Astrocyte (in vitro differentiated cells and primary cell): ENCODE results near the gene TBC1D5. TPM values are rescaled to one million over a fixed set of nuclear protein-coding genes. Genes with fewer than 3 reads are reported as not detected.

Experiments
- DNase-seq: peaks from one replicate; pipeline ENCODE4 v3.0.0-alpha.2; 2010; ENCODE audit warnings: low read depth
- FAIRE-seq: peaks from 2 replicates; lab custom pipeline; 2011; peaks lifted over from hg19 to GRCh38; lab: Jason Lieb, UNC
- H2AFZ ChIP-seq: 2 replicates; pipeline ENCODE4 v1.6.0; 2012; ENCODE audit warnings: low read depth, low read length, inconsistent platforms
- H3K27ac ChIP-seq: 2 replicates; pipeline ENCODE4 v1.5.1; 2011; ENCODE audit warnings: low read depth, low read length, inconsistent platforms
- H3K27me3 ChIP-seq: 2 replicates; pipeline ENCODE4 v1.6.0; 2011; ENCODE audit warnings: low read length, inconsistent platforms; ENCODE audit not compliant: insufficient read depth
- H3K36me3 ChIP-seq: 2 replicates; pipeline ENCODE4 v1.5.1; 2011; ENCODE audit warnings: low read length, inconsistent platforms; ENCODE audit not compliant: insufficient read depth
- H3K4me1 ChIP-seq: 2 replicates; pipeline ENCODE4 v1.5.1; 2011; ENCODE audit warnings: low read length, inconsistent platforms; ENCODE audit not compliant: insufficient read depth
- H3K4me2 ChIP-seq: 2 replicates; pipeline ENCODE4 v1.6.0; 2012; ENCODE audit warnings: low read length, inconsistent platforms
- H3K4me3 ChIP-seq: 2 replicates; pipeline ENCODE4 v1.5.1; 2011; ENCODE audit warnings: low read depth, mild to moderate bottlenecking, low read length, inconsistent platforms; ENCODE audit not compliant: insufficient read depth
- H3K79me2 ChIP-seq: 2 replicates; pipeline ENCODE4 v1.6.0; 2012; ENCODE audit warnings: mild to moderate bottlenecking, low read length, inconsistent platforms; ENCODE audit not compliant: insufficient read depth
- H3K9ac ChIP-seq: 2 replicates; pipeline ENCODE4 v1.6.0; 2012; ENCODE audit warnings: mild to moderate bottlenecking, low read length, inconsistent platforms
- H3K9me3 ChIP-seq: 2 replicates; pipeline ENCODE4 v1.5.1; 2012; ENCODE audit warnings: low read depth, mild to moderate bottlenecking, low read length, inconsistent platforms; ENCODE audit not compliant: insufficient read depth
- H4K20me1 ChIP-seq: 2 replicates; pipeline ENCODE4 v1.6.0; 2012; ENCODE audit warnings: low read length, inconsistent platforms; ENCODE audit not compliant: insufficient read depth
- H3K27ac Mint-ChIP-seq: one replicate; pipeline ENCODE4 v1.8.0; 2021; ENCODE audit warnings: mild to moderate bottlenecking, mixed read lengths; ENCODE audit not compliant: unreplicated experiment
- H3K27me3 Mint-ChIP-seq: one replicate; pipeline ENCODE4 v1.8.0; 2021; ENCODE audit warnings: low read depth, mixed read lengths; ENCODE audit not compliant: unreplicated experiment
- H3K36me3 Mint-ChIP-seq: one replicate; pipeline ENCODE4 v1.8.0; 2021; ENCODE audit warnings: low read depth, mixed read lengths; ENCODE audit not compliant: unreplicated experiment
- H3K4me1 Mint-ChIP-seq: one replicate; pipeline ENCODE4 v1.8.0; 2021; ENCODE audit warnings: low read depth, mixed read lengths; ENCODE audit not compliant: unreplicated experiment
- H3K4me3 Mint-ChIP-seq: one replicate; pipeline ENCODE4 v1.8.0; 2021; ENCODE audit warnings: mild to moderate bottlenecking, moderate library complexity, mixed read lengths; ENCODE audit not compliant: unreplicated experiment
- H3K9me3 Mint-ChIP-seq: one replicate; pipeline ENCODE4 v1.8.0; 2021; ENCODE audit warnings: mild to moderate bottlenecking, mixed read lengths; ENCODE audit not compliant: unreplicated experiment
- CTCF ChIP-seq: IDR thresholded peaks from 2 replicates; pipeline ENCODE4 v1.5.1; 2011; ENCODE audit warnings: low read depth, mild to moderate bottlenecking, inconsistent platforms, low read length, moderate library complexity; ENCODE audit not compliant: insufficient read depth
- EZH2 ChIP-seq: IDR thresholded peaks from 2 replicates; pipeline ENCODE4 v1.6.1; 2012; ENCODE audit warnings: mild to moderate bottlenecking, low read length, inconsistent platforms; ENCODE audit not compliant: insufficient read depth
- total RNA-seq: library from RNA; stranded (reverse); gene quantifications from 2 replicates; pipeline ENCODE4 v1.2.1, GENCODE V29; 2021

TBC1D5 gene
- total RNA-seq, 1 donor from 2014 or later = 23.0 TPM

GRCh38 chr3:17349093-17349492 is 393.3 kb downstream of the TBC1D5 start:
- DNase-seq (no peak), FAIRE-seq (no peak)
- H3K9me3 ChIP-seq = no peaks in the 10 kb centered on the region
- no peaks in the 10 kb centered on the region for H3K36me3 Mint-ChIP-seq
- no peak overlapping the region for H3K27ac ChIP-seq
- H3K79me2 ChIP-seq = no peaks in the 10 kb centered on the region
- no peaks in the 10 kb centered on the region for H3K4me1 ChIP-seq
- H3K36me3 ChIP-seq = no peaks in the 10 kb centered on the region
- H3K4me3 Mint-ChIP-seq = no peak overlapping the region
- H3K27me3 Mint-ChIP-seq = no peaks in the 10 kb centered on the region
- H4K20me1 ChIP-seq = no peaks in the 10 kb centered on the region
- no peak overlapping the region for H3K4me2 ChIP-seq
- H3K27me3 ChIP-seq = no peaks in the 10 kb centered on the region
- no peaks in the 10 kb centered on the region for H3K4me1 Mint-ChIP-seq
- no peak overlapping the region for H3K9ac ChIP-seq
- H3K27ac Mint-ChIP-seq = no peak overlapping the region
- no peaks in the 10 kb centered on the region for H3K9me3 Mint-ChIP-seq
- no peak overlapping the region for H3K4me3 ChIP-seq
- TF ChIP-seq EZH2 (no peak), CTCF (no peak)
- H2AFZ ChIP-seq = no peak overlapping the region

- Mint-ChIP-seq H3K4me1 (no peaks in the 10 kb centered on the region), H3K36me3 (no peaks in the 10 kb centered on the region), H3K9me3 (no peaks in the 10 kb centered on the region), H3K4me3 (no peak overlapping the region), H3K27me3 (no peaks in the 10 kb centered on the region), H3K27ac (no peak overlapping the region)
- Histone ChIP-seq H3K4me3 (no peak overlapping the region), H3K27me3 (no peaks in the 10 kb centered on the region), H3K9ac (no peak overlapping the region), H3K4me1 (no peaks in the 10 kb centered on the region), H3K9me3 (no peaks in the 10 kb centered on the region), H2AFZ (no peak overlapping the region), H4K20me1 (no peaks in the 10 kb centered on the region), H3K27ac (no peak overlapping the region), H3K79me2 (no peaks in the 10 kb centered on the region), H3K36me3 (no peaks in the 10 kb centered on the region), H3K4me2 (no peak overlapping the region)
- FAIRE-seq = no peak
- TF ChIP-seq EZH2 = no peak
- no peak for TF ChIP-seq CTCF
- no peak for DNase-seq
These were observed 400.3 kb downstream of the TBC1D5 start for GRCh38 chr3:17342119-17342518.

- H3K9me3 ChIP-seq = no peaks in the 10 kb centered on the region
- no peak for FAIRE-seq
- no peaks in the 10 kb centered on the region for H4K20me1 ChIP-seq
- Mint-ChIP-seq H3K4me3 (no peak overlapping the region), H3K4me1 (no peaks in the 10 kb centered on the region), H3K36me3 (no peaks in the 10 kb centered on the region), H3K9me3 (no peaks in the 10 kb centered on the region), H3K27me3 (no peaks in the 10 kb centered on the region), H3K27ac (no peak overlapping the region)
- no peak overlapping the region for H3K4me3 ChIP-seq
- no peak overlapping the region for H3K27ac ChIP-seq
- H3K36me3 ChIP-seq = no peaks in the 10 kb centered on the region
- H3K9ac ChIP-seq = no peak overlapping the region
- H3K4me1 ChIP-seq = no peaks in the 10 kb centered on the region
- no peak overlapping the region for H3K4me2 ChIP-seq
- no peak overlapping the region for H2AFZ ChIP-seq
- no peak for DNase-seq
- H3K79me2 ChIP-seq = no peaks in the 10 kb centered on the region
- no peaks in the 10 kb centered on the region for H3K27me3 ChIP-seq
- no peak for TF ChIP-seq CTCF
- TF ChIP-seq EZH2 = no peak
These were observed 401.7 kb downstream of the TBC1D5 start for GRCh38 chr3:17340693-17341092.
